ENCODE data around the gene STX18.

The STX18 gene

GRCh38 chr4:4426511-4427120 lies 115.2 kb downstream of the STX18 start:
- H3K4me1 Mint-ChIP-seq: peaks cover 22% of the 10 kb centered on the region
- peaks cover 20% of the 10 kb centered on the region for H3K36me3 Mint-ChIP-seq (ENCODE audit: low read depth)
- no peak for DNase-seq
- H3K27me3 Mint-ChIP-seq (ENCODE audit: low read depth, poor library complexity): no peaks in the 10 kb centered on the region
- no peak for TF ChIP-seq CTCF (IDR thresholded peaks at IDR 0.05)
- H3K4me3 Mint-ChIP-seq: no peak overlapping the region
- H3K27ac Mint-ChIP-seq: peak overlapping the region; percentile 52
- no peaks in the 10 kb centered on the region for H3K9me3 Mint-ChIP-seq

GRCh38 chr4:4425696-4426095 lies 116.2 kb downstream of the STX18 start:
- H3K9me3 Mint-ChIP-seq: no peaks in the 10 kb centered on the region
- no peak for DNase-seq
- no peak overlapping the region for H3K4me3 Mint-ChIP-seq
- no peak overlapping the region for H3K27ac Mint-ChIP-seq
- peaks cover 22% of the 10 kb centered on the region for H3K4me1 Mint-ChIP-seq
- peaks cover 4% of the 10 kb centered on the region for H3K27me3 Mint-ChIP-seq (ENCODE audit: low read depth, poor library complexity)
- no peak for TF ChIP-seq CTCF (IDR thresholded peaks at IDR 0.05)
- peaks cover 28% of the 10 kb centered on the region for H3K36me3 Mint-ChIP-seq (ENCODE audit: low read depth)

DNA sequence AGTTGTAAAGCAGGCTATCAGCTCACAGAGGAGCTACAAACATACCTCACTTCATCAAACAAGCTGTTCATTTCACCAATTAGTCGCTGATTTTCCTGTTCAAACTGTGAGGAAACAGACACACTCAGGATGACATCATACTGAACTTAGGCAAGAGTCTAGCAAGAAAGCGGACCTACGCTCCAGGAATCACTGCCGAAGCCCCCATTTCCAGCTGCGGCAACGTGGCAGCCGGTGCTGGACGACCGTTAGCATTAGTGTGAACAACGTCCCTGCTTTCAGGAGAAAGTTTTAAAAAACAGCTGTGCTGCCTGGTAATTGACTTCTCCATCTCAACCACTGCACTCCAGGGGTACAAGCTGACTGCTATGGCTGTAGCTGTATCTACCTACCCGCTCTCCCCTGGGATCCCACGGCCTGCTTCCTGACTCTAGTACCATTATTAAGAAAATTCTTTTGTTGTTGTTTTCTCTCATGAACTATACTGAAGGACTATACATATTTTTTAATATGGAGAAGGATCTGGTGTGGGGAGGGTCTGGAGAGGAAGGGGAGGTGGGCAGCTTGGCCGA lies 116.6 kb downstream of the STX18 start:
- Mint-ChIP-seq H3K36me3 (ENCODE audit: low read depth) (peaks cover 29% of the 10 kb centered on the region), H3K9me3 (no peaks in the 10 kb centered on the region), H3K27ac (no peak overlapping the region), H3K27me3 (ENCODE audit: low read depth, poor library complexity) (peaks cover 4% of the 10 kb centered on the region), H3K4me1 (peaks cover 22% of the 10 kb centered on the region), H3K4me3 (no peak overlapping the region)
- DNase-seq: no peak
- no peak for TF ChIP-seq CTCF (IDR thresholded peaks at IDR 0.05)

GRCh38 chr4:4424499-4425115 lies 117.2 kb downstream of the STX18 start:
- no peak for DNase-seq
- H3K27ac Mint-ChIP-seq: no peak overlapping the region
- H3K9me3 Mint-ChIP-seq: no peaks in the 10 kb centered on the region
- H3K4me1 Mint-ChIP-seq: peaks cover 23% of the 10 kb centered on the region
- peaks cover 4% of the 10 kb centered on the region for H3K27me3 Mint-ChIP-seq (ENCODE audit: low read depth, poor library complexity)
- TF ChIP-seq CTCF (IDR thresholded peaks at IDR 0.05): no peak
- H3K36me3 Mint-ChIP-seq (ENCODE audit: low read depth): peaks cover 31% of the 10 kb centered on the region
- no peak overlapping the region for H3K4me3 Mint-ChIP-seq

DNA sequence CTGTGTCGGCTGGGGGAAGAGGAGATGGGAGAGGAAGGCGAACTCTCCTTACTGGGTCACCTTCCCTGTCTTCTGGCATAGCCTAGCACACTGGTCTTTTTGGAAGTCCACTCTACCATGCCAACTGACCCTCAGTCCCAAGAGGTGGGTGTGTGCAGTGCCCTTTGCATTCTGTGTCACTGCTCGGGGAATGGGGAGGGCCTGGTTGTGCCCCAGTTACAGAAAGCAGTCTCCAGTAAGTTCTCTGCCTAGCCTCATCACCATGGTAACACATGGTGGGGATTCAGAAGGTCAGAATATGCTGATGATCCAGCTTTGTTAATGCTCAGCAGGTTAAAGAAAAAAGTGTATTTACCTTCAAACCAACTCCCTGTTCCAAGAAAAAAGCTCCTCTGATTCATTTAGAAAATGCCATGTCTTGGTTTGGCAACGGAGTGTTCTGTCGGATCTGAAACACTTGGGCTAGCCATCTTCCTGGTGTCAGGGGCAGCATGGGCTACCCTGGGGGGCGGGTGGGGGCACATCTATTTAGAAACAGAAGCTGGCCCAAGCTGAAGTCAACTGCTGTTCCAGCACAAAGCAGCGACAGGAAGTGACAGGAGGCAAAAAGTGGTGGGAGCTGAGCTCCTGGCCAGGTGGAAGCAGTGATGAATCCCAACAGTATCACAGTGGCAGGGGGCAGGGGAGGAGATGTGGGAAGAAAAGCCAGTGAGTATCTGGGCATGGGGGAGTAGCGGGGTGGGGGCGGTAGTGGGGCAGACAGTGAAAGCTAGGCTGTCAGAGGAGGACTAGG lies 117.9 kb downstream of the STX18 start:
- Mint-ChIP-seq H3K27me3 (ENCODE audit: low read depth, poor library complexity) (peaks cover 4% of the 10 kb centered on the region), H3K36me3 (ENCODE audit: low read depth) (peaks cover 34% of the 10 kb centered on the region), H3K4me3 (no peak overlapping the region), H3K9me3 (no peaks in the 10 kb centered on the region), H3K4me1 (peaks cover 29% of the 10 kb centered on the region), H3K27ac (peak overlapping the region; percentile 25)
- DNase-seq: no peak
- no peak for TF ChIP-seq CTCF (IDR thresholded peaks at IDR 0.05)

All from nephron progenitor cell (in vitro differentiated cells).